H9 (cell line): ENCODE results near the gene PTGR1. TPM values are rescaled to one million over a fixed set of nuclear protein-coding genes. Genes with fewer than 3 reads are reported as not detected.
A peak's percentile ranks its signal among the peaks of the same experiment; 100 is the strongest.

Experiments used
- DNase-seq: peaks from one replicate; pipeline ENCODE4 v3.0.0-alpha.2; 2017
- H2AFZ ChIP-seq: one replicate; pipeline ENCODE4 v1.6.1; 2013; ENCODE audit warnings: mild to moderate bottlenecking, low read length, control low read depth, moderate library complexity
- H2AK5ac ChIP-seq: 2 replicates; pipeline ENCODE4 v1.6.1; 2013; ENCODE audit warnings: low read length, control low read depth, mixed read lengths; ENCODE audit not compliant: insufficient read length
- H2BK120ac ChIP-seq: one replicate; pipeline ENCODE4 v1.6.1; 2013; ENCODE audit warnings: low read depth, mild to moderate bottlenecking, low read length, control low read depth, inconsistent platforms; ENCODE audit not compliant: poor library complexity, severe bottlenecking
- H2BK12ac ChIP-seq: 2 replicates; pipeline ENCODE4 v1.6.1; 2013; ENCODE audit warnings: low read length, control low read depth, mixed read lengths, low read depth; ENCODE audit not compliant: insufficient read length
- H2BK15ac ChIP-seq: 2 replicates; pipeline ENCODE4 v1.6.1; 2013; ENCODE audit warnings: low read depth, low read length, control low read depth
- H2BK20ac ChIP-seq: one replicate; pipeline ENCODE4 v1.6.1; 2013; ENCODE audit warnings: low read depth, mild to moderate bottlenecking, low read length, control low read depth, inconsistent platforms; ENCODE audit not compliant: poor library complexity, severe bottlenecking
- H2BK5ac ChIP-seq: 2 replicates; pipeline ENCODE4 v1.6.1; 2013; ENCODE audit warnings: low read length, control low read depth, mixed read lengths; ENCODE audit not compliant: insufficient read length
- H3K14ac ChIP-seq: 2 replicates; pipeline ENCODE4 v1.6.1; 2013; ENCODE audit warnings: low read length, control low read depth; ENCODE audit not compliant: insufficient read depth
- H3K18ac ChIP-seq: 2 replicates; pipeline ENCODE4 v1.6.1; 2013; ENCODE audit warnings: low read depth, mild to moderate bottlenecking, mixed read lengths, low read length, control low read depth; ENCODE audit not compliant: insufficient read length
- H3K23ac ChIP-seq: 2 replicates; pipeline ENCODE4 v1.6.1; 2013; ENCODE audit warnings: low read length, control low read depth, mixed read lengths, low read depth; ENCODE audit not compliant: insufficient read length
- H3K23me2 ChIP-seq: 2 replicates; pipeline ENCODE4 v1.6.1; 2013; ENCODE audit warnings: low read depth, mild to moderate bottlenecking, mixed read lengths, low read length, control low read depth; ENCODE audit not compliant: insufficient read length, poor library complexity, severe bottlenecking
- H3K27ac ChIP-seq: 2 replicates; pipeline ENCODE4 v1.5.1; 2013; ENCODE audit warnings: low read length, control low read depth, mixed read lengths, low read depth; ENCODE audit not compliant: insufficient read length
- H3K27me3 ChIP-seq: 2 replicates; pipeline ENCODE4 v1.6.1; 2013; ENCODE audit warnings: low read length, control low read depth, inconsistent platforms; ENCODE audit not compliant: insufficient read depth
- H3K4ac ChIP-seq: 2 replicates; pipeline ENCODE4 v1.6.1; 2013; ENCODE audit warnings: low read depth, mild to moderate bottlenecking, control low read depth, inconsistent platforms, low read length, moderate library complexity
- H3K4me1 ChIP-seq: 2 replicates; pipeline ENCODE4 v1.6.1; 2013; ENCODE audit warnings: low read length, control low read depth, inconsistent platforms; ENCODE audit not compliant: insufficient read depth
- H3K4me2 ChIP-seq: 2 replicates; pipeline ENCODE4 v1.6.1; 2013; ENCODE audit warnings: low read length, control low read depth, mixed read lengths; ENCODE audit not compliant: insufficient read length, insufficient read depth
- H3K56ac ChIP-seq: 2 replicates; pipeline ENCODE4 v1.6.1; 2013; ENCODE audit warnings: low read depth, mild to moderate bottlenecking, mixed read lengths, low read length, control low read depth; ENCODE audit not compliant: insufficient read length
- H3K79me1 ChIP-seq: 2 replicates; pipeline ENCODE4 v1.6.1; 2013; ENCODE audit warnings: low read depth, mild to moderate bottlenecking, moderate library complexity, low read length, control low read depth, inconsistent platforms; ENCODE audit not compliant: insufficient read depth, poor library complexity, severe bottlenecking
- H3K79me2 ChIP-seq: 2 replicates; pipeline ENCODE4 v1.6.1; 2013; ENCODE audit warnings: low read length, control low read depth, inconsistent platforms; ENCODE audit not compliant: insufficient read depth
- H3K9ac ChIP-seq: 2 replicates; pipeline ENCODE4 v1.6.1; 2013; ENCODE audit warnings: low read length, control low read depth, mixed read lengths; ENCODE audit not compliant: insufficient read length; ENCODE audit errors: extremely low read depth
- H3K9me3 ChIP-seq: one replicate; pipeline ENCODE4 v1.6.1; 2013; ENCODE audit warnings: low read depth, low read length, inconsistent platforms; ENCODE audit not compliant: control insufficient read depth
- H3T11ph ChIP-seq: one replicate; pipeline ENCODE4 v1.6.1; 2013; ENCODE audit warnings: mild to moderate bottlenecking, low read length, control low read depth, inconsistent platforms
- H4K20me1 ChIP-seq: one replicate; pipeline ENCODE4 v1.6.1; 2013; ENCODE audit not compliant: control insufficient read depth, insufficient read length, insufficient read depth
- H4K5ac ChIP-seq: 2 replicates; pipeline ENCODE4 v1.6.1; 2013; ENCODE audit warnings: low read depth, mild to moderate bottlenecking, mixed read lengths, low read length, control low read depth; ENCODE audit not compliant: insufficient read length
- H4K8ac ChIP-seq: replicated peaks from 2 replicates; pipeline ENCODE4 v1.6.1; 2013; ENCODE audit warnings: low read length, control low read depth, mixed read lengths, low read depth; ENCODE audit not compliant: insufficient read length
- H4K91ac ChIP-seq: 2 replicates; pipeline ENCODE4 v1.6.1; 2013; ENCODE audit warnings: low read depth, mild to moderate bottlenecking, moderate library complexity, mixed read lengths, low read length, control low read depth; ENCODE audit not compliant: insufficient read length
- H3K27ac Mint-ChIP-seq, 3 experiments: 2 replicates in 2 of 3; 3 replicates in 1 of 3; pipeline ENCODE4 v1.8.0; 2020 to 2021; ENCODE audit warnings: mixed read lengths in 3 of 3, mild to moderate bottlenecking in 1 of 3, moderate library complexity in 1 of 3
- H3K27me3 Mint-ChIP-seq: 2 replicates; pipeline ENCODE4 v1.8.0; 2021; ENCODE audit warnings: low read depth, mild to moderate bottlenecking, moderate library complexity, mixed read lengths
- H3K36me3 Mint-ChIP-seq, 3 experiments: 2 replicates in 2 of 3; 3 replicates in 1 of 3; pipeline ENCODE4 v1.8.0; 2020 to 2021; ENCODE audit warnings: low read depth in 3 of 3, mixed read lengths in 3 of 3; ENCODE audit not compliant: insufficient read depth in 1 of 3
- H3K4me1 Mint-ChIP-seq, 2 experiments: 2 replicates each; pipeline ENCODE4 v1.8.0; 2020; ENCODE audit warnings: mixed read lengths in 2 of 2
- H3K4me3 Mint-ChIP-seq, 2 experiments: 2 replicates in 1 of 2; 3 replicates in 1 of 2; pipeline ENCODE4 v1.8.0; 2020 to 2021; ENCODE audit warnings: mild to moderate bottlenecking in 2 of 2, mixed read lengths in 2 of 2, moderate library complexity in 1 of 2
- H3K9me3 Mint-ChIP-seq, 2 experiments: 2 replicates in 1 of 2; 3 replicates in 1 of 2; pipeline ENCODE4 v1.8.0; 2020; ENCODE audit warnings: mild to moderate bottlenecking in 2 of 2, mixed read lengths in 2 of 2, moderate library complexity in 1 of 2
- WGBS: extraction: QIAGEN DNeasy Blood & Tissue Kit; methylation state at CpG from one replicate; pipeline ENCODE4 v1.1.7; 2013; ENCODE audit warnings: missing lambda C conversion rate, low lambda C conversion rate, mixed read lengths; ENCODE audit not compliant: insufficient read length; ENCODE audit errors: extremely low coverage; 5-methylcytosine and 5-hydroxymethylcytosine counted together
- total RNA-seq: library from RNA; stranded (reverse); gene quantifications from 2 replicates; pipeline ENCODE4 v1.2.1, GENCODE V29; 2021
- TF ChIP-seq, protein P1 (sequence below): fragments of 200-600 bp; sonication (generic); conservative IDR thresholded peaks from 3 replicates; pipeline ENCODE4 v1.8.0; 2021; ENCODE audit warnings: antibody characterized with exemption, mild to moderate bottlenecking

The PTGR1 gene
- total RNA-seq, 1 experiment from 2014 or later: 45.2 TPM

DNA sequence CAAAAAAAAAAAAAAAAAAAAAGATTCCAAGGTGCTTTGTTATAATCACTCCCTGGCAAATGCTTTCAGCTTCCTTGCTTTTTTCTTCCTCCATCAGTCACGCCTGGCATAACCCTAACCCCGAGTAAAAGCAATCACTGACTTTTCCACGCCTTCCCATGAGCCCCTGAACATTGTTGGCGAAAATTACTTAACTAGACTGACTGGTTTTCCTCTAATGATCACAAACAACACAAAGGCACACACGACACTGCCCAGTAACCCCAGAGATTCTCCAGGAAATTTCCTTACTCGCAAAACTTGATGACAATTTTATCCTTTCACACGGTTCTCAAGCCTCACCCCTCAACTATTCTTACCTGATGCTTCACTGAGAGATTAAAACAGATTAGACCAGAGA lies 11.4 kb upstream of the PTGR1 start:
- Histone ChIP-seq H4K91ac (no peak overlapping the region), H3K14ac (no peak overlapping the region), H3K18ac (no peak overlapping the region), H2BK120ac (no peak overlapping the region), H3K79me1 (no peaks in the 10 kb centered on the region), H2AK5ac (no peak overlapping the region), H3K4me2 (no peak overlapping the region), H3K56ac (no peak overlapping the region), H3K27me3 (no peaks in the 10 kb centered on the region), H2BK12ac (no peak overlapping the region), H3T11ph (no peak overlapping the region), H2BK5ac (no peak overlapping the region), H3K23ac (no peak overlapping the region), H3K4me1 (no peaks in the 10 kb centered on the region; the same call in 1 of the 2 replicates), H2BK20ac (no peak overlapping the region), H4K20me1 (no peaks in the 10 kb centered on the region), H2BK15ac (no peak overlapping the region), H3K23me2 (peaks cover 2% of the 10 kb centered on the region), H3K4ac (no peak overlapping the region), H2AFZ (peak overlapping the region; percentile 29), H3K79me2 (no peaks in the 10 kb centered on the region), H3K9me3 (no peaks in the 10 kb centered on the region), H4K5ac (no peak overlapping the region), H4K8ac (no peak overlapping the region), H3K9ac (no peak overlapping the region), H3K27ac (no peak overlapping the region)
- Mint-ChIP-seq H3K27me3 (peaks cover 3% of the 10 kb centered on the region; the same call in 1 of the 2 replicates), H3K27ac (no peak overlapping the region), H3K9me3 (no peaks in the 10 kb centered on the region; a peak in 1 of 5 replicates), H3K4me1 (no peaks in the 10 kb centered on the region), H3K36me3 (no peaks in the 10 kb centered on the region), H3K4me3 (no peak overlapping the region)
- TF ChIP-seq, protein P1, sequence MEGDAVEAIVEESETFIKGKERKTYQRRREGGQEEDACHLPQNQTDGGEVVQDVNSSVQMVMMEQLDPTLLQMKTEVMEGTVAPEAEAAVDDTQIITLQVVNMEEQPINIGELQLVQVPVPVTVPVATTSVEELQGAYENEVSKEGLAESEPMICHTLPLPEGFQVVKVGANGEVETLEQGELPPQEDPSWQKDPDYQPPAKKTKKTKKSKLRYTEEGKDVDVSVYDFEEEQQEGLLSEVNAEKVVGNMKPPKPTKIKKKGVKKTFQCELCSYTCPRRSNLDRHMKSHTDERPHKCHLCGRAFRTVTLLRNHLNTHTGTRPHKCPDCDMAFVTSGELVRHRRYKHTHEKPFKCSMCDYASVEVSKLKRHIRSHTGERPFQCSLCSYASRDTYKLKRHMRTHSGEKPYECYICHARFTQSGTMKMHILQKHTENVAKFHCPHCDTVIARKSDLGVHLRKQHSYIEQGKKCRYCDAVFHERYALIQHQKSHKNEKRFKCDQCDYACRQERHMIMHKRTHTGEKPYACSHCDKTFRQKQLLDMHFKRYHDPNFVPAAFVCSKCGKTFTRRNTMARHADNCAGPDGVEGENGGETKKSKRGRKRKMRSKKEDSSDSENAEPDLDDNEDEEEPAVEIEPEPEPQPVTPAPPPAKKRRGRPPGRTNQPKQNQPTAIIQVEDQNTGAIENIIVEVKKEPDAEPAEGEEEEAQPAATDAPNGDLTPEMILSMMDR: no peak
- DNase-seq: no peak
- WGBS: no CpG with 5 or more reads among the region's 7 CpGs
